ENCODE data around the gene PCK2. TPM values are rescaled to one million over a fixed set of nuclear protein-coding genes. Genes with fewer than 3 reads are reported as not detected.

Gene PCK2
- total and polyA plus RNA-seq, 2 of the 8 experiments (the other 6 are each of a cell fraction or from before 2014, with no cell fraction given): 81.9 to 115 TPM

DNA sequence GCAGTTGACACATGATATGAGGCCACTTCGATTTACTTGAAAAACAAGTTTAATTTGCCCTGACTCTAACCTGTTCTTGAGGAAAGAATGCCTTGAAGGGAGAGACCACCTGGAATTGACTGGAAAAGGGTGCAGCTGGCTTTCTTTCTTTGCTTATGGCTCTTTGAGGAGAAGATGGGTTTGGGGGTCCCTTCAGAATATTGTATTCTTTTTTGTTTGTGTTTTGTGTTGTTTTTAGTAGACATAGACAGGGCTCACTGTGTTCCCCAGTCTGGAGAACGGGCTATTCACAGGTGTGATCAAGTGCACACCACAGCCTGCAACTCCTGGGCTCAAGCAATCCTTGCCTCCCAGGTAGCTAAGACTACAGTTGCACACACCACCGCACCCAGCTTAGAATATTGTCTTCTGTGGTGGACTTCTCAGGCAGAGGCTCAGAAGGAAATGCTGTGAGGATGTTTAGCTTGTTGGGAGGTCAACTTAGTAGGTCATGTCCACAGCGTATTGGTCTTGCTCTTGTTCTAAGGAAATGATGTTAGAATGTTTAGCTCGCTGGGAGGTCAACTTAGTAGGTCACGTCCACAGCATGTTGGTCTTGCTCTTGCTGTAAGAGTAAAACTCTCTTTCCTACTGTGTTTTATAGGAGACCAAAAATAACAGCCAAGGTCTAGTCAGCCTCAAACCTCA is 22.2 kb downstream of the PCK2 start:
- Histone ChIP-seq H2BK12ac (ENCODE audit: low read depth, low read length) (no peak overlapping the region), H3K4ac (replicated peaks; ENCODE audit: insufficient read length, low read depth, low read length) (no peak overlapping the region), H3K23me2 (ENCODE audit: low read depth, low read length) (peaks cover 7% of the 10 kb centered on the region), H3K4me2 (ENCODE audit: insufficient read depth in 1 of 2, low read depth in 2 of 2, low read length in 2 of 2) (peak overlapping the region; percentile 87 to 91), H2AFZ (ENCODE audit: low read length) (no peak overlapping the region), H4K91ac (replicated peaks; ENCODE audit: insufficient read length, low read length) (no peak overlapping the region), H3K23ac (ENCODE audit: insufficient read length) (no peak overlapping the region), H2BK20ac (ENCODE audit: low read length) (no peak overlapping the region), H4K8ac (ENCODE audit: extremely low read depth, insufficient read depth, low read length) (no peak overlapping the region), H3K56ac (replicated peaks; ENCODE audit: insufficient read length, low read depth, low read length) (no peak overlapping the region), H3K79me1 (ENCODE audit: low read depth, low read length) (peaks cover 5% of the 10 kb centered on the region; the same call in 1 of the 2 replicates), H3K27ac (ENCODE audit: low read depth, low read length) (no peak overlapping the region), H2BK5ac (ENCODE audit: low read depth, low read length) (no peak overlapping the region), H3K18ac (ENCODE audit: extremely low read depth, low read length) (no peak overlapping the region), H3K27me3 (replicated peaks in 1 of 4; ENCODE audit: control insufficient read depth in 3 of 4, extremely low read depth in 1 of 4, insufficient read depth in 3 of 4, low read length in 3 of 4) (no peaks in the 10 kb centered on the region), H3K4me3 (ENCODE audit: extremely low read depth in 1 of 4, insufficient read depth in 2 of 4, low read depth in 3 of 4, low read length in 4 of 4) (peak overlapping the region in 3 of 4 experiments; percentile 73 to 89 (median 79); a peak in 6 of 8 replicates), H3K36me3 (ENCODE audit: control insufficient read depth in 2 of 4, insufficient read depth in 4 of 4, low read length in 3 of 4) (peaks cover 12 to 32% (median 29%) of the 10 kb centered on the region in 4 experiments), H4K5ac (ENCODE audit: insufficient read length, low read depth, low read length) (no peak overlapping the region), H4K20me1 (replicated peaks in 1 of 2; ENCODE audit: control insufficient read depth in 1 of 2, insufficient read depth in 2 of 2, low read length in 2 of 2) (peaks cover 0 to 3% of the 10 kb centered on the region in 2 experiments), H3K79me2 (ENCODE audit: control insufficient read depth in 1 of 2, insufficient read depth in 2 of 2, low read length in 2 of 2) (peaks cover 0 to 10% of the 10 kb centered on the region in 2 experiments; a peak in 2 of 4 replicates), H3K9me3 (ENCODE audit: insufficient read depth in 2 of 2, low read depth in 1 of 2, low read length in 1 of 2) (no peaks in the 10 kb centered on the region), H3K14ac (ENCODE audit: insufficient read length) (no peak overlapping the region), H2AK5ac (ENCODE audit: low read depth, low read length) (no peak overlapping the region), H3K4me1 (replicated peaks in 1 of 4; ENCODE audit: control insufficient read depth in 3 of 4, insufficient read depth in 4 of 4, low read length in 3 of 4) (peaks cover 0 to 4% (median 2%) of the 10 kb centered on the region in 4 experiments; a peak in 5 of 7 replicates), H2BK120ac (replicated peaks; ENCODE audit: low read depth, low read length) (no peak overlapping the region), H3K9ac (replicated peaks in 1 of 4; ENCODE audit: extremely low read depth in 1 of 4, low read depth in 3 of 4, low read length in 3 of 4) (no peak overlapping the region), H2BK15ac (ENCODE audit: low read length) (no peak overlapping the region)
- TF ChIP-seq GTF2F1 (IDR thresholded peaks at IDR 0.05; ENCODE audit: borderline replicate concordance, low read depth, low read length) (no peak), TCF12 (IDR thresholded peaks at IDR 0.05; ENCODE audit: low read depth, low read length) (no peak), SAP30 (IDR thresholded peaks at IDR 0.05; ENCODE audit: insufficient read depth, insufficient replicate concordance, low read length) (no peak), HDAC6 (IDR thresholded peaks at IDR 0.05; ENCODE audit: low read depth, low read length) (no peak), TBP (IDR thresholded peaks at IDR 0.05; ENCODE audit: low read depth, low read length) (no peak), SRF (IDR thresholded peaks at IDR 0.05; ENCODE audit: low read depth, low read length) (no peak), PHF8 (conservative IDR thresholded peaks at IDR 0.05; ENCODE audit: low read depth, low read length) (no peak), MAFK (IDR thresholded peaks at IDR 0.05; ENCODE audit: low read depth, low read length) (no peak), YY1 (IDR thresholded peaks at IDR 0.05; ENCODE audit: low read depth, low read length) (no peak), KDM1A (IDR thresholded peaks at IDR 0.05; ENCODE audit: borderline replicate concordance, low read length) (no peak), SP2 (IDR thresholded peaks at IDR 0.05; ENCODE audit: low read length) (no peak), BACH1 (IDR thresholded peaks at IDR 0.05; ENCODE audit: low read length) (no peak), CREB1 (IDR thresholded peaks at IDR 0.05) (no peak), SIRT6 (IDR thresholded peaks at IDR 0.05; ENCODE audit: low read length) (no peak)
- no peak for FAIRE-seq
- 89% methylated on average over 6 of the region's 6 CpGs; no CpG with 5 or more reads in 1 of the 2 experiments for WGBS, 2 experiments (ENCODE audit: extremely low coverage in 1 of 2, insufficient coverage in 1 of 2, insufficient read length in 1 of 2, insufficient replicate concordance in 2 of 2, low coverage in 1 of 2, low lambda C conversion rate in 2 of 2, missing lambda C conversion rate in 1 of 2)
- ChIA-PET POLR2A (ENCODE audit: partially characterized antibody) (interaction anchor here (0.6 to 7.1 kb wide), 12 partner anchors 12 to 97 kb away, joined by 3 to 125 read pairs (median 5); partner anchors contain the start of genes CHMP4A, EMC9, FITM1 and IRF9), CTCF (ENCODE audit: partially characterized antibody) (interaction anchor here (0.6 to 2.4 kb wide), 7 partner anchors 10 to 486 kb away, joined by 3 to 10 read pairs (median 3); partner anchors contain the start of gene EMC9)
- DNase-seq (ENCODE audit: low read depth in 1 of 2, low spot score in 2 of 2): no peak

Measured in H1 (cell line).